ENCODE measurements around the gene GOSR2. TPM values are rescaled to one million over a fixed set of nuclear protein-coding genes. Genes with fewer than 3 reads are reported as not detected.

GOSR2 gene
- total and polyA plus RNA-seq, 3 donors from 2014 or later = 72.2 to 92.8 (median 92.4) TPM

GRCh38 chr17:46894476-46895151 lies 28.3 kb upstream of the GOSR2 start:
- DNase-seq = peak; percentile 20
- WGBS, 2 donors = 48 to 55% methylated on average over 18 to 29 of the region's 29 CpGs
- Histone ChIP-seq H3K36me3 (ENCODE audit: low read depth, missing control alignments) (no peaks in the 10 kb centered on the region), H3K27me3 (no peaks in the 10 kb centered on the region), H3K9me3 (no peaks in the 10 kb centered on the region), H3K4me3 (no peak overlapping the region), H3K4me1 (no peaks in the 10 kb centered on the region), H3K27ac (no peak overlapping the region)
- intact Hi-C loops (cut with DNase I; ENCODE audit: low total_unique reads) = no loop called here
- TF ChIP-seq, protein P1, sequence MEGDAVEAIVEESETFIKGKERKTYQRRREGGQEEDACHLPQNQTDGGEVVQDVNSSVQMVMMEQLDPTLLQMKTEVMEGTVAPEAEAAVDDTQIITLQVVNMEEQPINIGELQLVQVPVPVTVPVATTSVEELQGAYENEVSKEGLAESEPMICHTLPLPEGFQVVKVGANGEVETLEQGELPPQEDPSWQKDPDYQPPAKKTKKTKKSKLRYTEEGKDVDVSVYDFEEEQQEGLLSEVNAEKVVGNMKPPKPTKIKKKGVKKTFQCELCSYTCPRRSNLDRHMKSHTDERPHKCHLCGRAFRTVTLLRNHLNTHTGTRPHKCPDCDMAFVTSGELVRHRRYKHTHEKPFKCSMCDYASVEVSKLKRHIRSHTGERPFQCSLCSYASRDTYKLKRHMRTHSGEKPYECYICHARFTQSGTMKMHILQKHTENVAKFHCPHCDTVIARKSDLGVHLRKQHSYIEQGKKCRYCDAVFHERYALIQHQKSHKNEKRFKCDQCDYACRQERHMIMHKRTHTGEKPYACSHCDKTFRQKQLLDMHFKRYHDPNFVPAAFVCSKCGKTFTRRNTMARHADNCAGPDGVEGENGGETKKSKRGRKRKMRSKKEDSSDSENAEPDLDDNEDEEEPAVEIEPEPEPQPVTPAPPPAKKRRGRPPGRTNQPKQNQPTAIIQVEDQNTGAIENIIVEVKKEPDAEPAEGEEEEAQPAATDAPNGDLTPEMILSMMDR (IDR thresholded peaks at IDR 0.05) = no peak
- no peak for TF ChIP-seq POLR2A (IDR thresholded peaks at IDR 0.05)

DNA sequence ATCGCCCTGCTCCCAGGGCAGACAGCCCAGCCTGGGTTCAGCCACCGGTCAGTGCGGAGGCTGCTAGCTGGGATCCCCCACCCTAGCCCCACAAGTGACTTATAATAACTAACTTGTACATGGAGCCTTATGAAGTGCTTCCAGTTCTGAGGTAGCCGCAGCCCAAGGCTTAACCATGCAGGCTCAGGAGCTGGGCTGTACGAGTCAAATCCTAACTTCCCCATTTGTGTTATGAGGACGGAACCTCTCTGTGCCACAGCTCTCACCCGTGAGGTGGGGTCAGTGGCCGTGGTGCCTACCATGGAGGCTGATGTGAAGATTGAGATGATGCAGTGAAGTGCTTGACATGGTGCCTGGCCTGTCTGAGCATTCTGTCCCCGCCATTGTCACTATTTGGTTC lies 27.8 kb upstream of the GOSR2 start:
- H3K27ac ChIP-seq = no peak overlapping the region
- WGBS, 2 donors = 79 to 93% methylated on average over 3 to 9 of the region's 9 CpGs
- DNase-seq = no peak
- no peaks in the 10 kb centered on the region for H3K36me3 ChIP-seq (ENCODE audit: low read depth, missing control alignments)
- no peak overlapping the region for H3K4me3 ChIP-seq
- H3K9me3 ChIP-seq = no peaks in the 10 kb centered on the region
- intact Hi-C loops (cut with DNase I; ENCODE audit: low total_unique reads) = no loop called here
- no peaks in the 10 kb centered on the region for H3K4me1 ChIP-seq
- TF ChIP-seq, protein P1 (IDR thresholded peaks at IDR 0.05) = no peak
- TF ChIP-seq POLR2A (IDR thresholded peaks at IDR 0.05) = no peak
- H3K27me3 ChIP-seq = no peaks in the 10 kb centered on the region

GRCh38 chr17:46896991-46897390 lies 26.0 kb upstream of the GOSR2 start:
- H3K36me3 ChIP-seq (ENCODE audit: low read depth, missing control alignments) = no peaks in the 10 kb centered on the region
- no peaks in the 10 kb centered on the region for H3K9me3 ChIP-seq
- no peaks in the 10 kb centered on the region for H3K27me3 ChIP-seq
- H3K4me3 ChIP-seq = no peak overlapping the region
- intact Hi-C loops (cut with DNase I; ENCODE audit: low total_unique reads) = no loop called here
- DNase-seq = no peak
- no peaks in the 10 kb centered on the region for H3K4me1 ChIP-seq
- WGBS, 2 donors = 91 to 92% methylated on average over 9 of the region's 9 CpGs
- no peak overlapping the region for H3K27ac ChIP-seq
- TF ChIP-seq POLR2A (IDR thresholded peaks at IDR 0.05) = no peak
- TF ChIP-seq, protein P1 (IDR thresholded peaks at IDR 0.05) = no peak

DNA sequence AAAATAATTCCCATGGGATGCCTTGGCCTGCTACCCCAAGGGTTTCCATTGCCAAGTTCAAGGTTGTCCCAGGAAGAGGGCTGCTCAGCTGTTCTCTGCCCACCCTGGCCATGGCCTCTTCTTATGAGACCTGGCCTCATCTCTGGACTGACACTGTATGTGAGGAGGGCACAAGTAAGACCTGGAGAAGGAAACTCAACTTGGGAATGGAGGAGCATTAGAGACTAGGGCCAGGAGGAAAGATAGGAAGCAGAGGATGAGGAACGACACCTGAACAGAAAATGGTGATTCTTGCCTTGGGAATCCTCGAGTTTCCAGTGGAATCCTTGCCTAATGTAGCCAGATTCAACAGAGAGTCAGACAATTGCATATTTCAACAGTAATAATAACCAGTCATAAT lies 24.6 kb upstream of the GOSR2 start:
- WGBS, 2 donors = 79 to 91% methylated on average over 2 of the region's 2 CpGs
- Histone ChIP-seq H3K4me1 (no peaks in the 10 kb centered on the region), H3K36me3 (ENCODE audit: low read depth, missing control alignments) (no peaks in the 10 kb centered on the region), H3K27me3 (no peaks in the 10 kb centered on the region), H3K4me3 (no peak overlapping the region), H3K9me3 (no peaks in the 10 kb centered on the region), H3K27ac (no peak overlapping the region)
- intact Hi-C loops (cut with DNase I; ENCODE audit: low total_unique reads) = no loop called here
- no peak for DNase-seq
- TF ChIP-seq, protein P1 (IDR thresholded peaks at IDR 0.05) = no peak
- TF ChIP-seq POLR2A (IDR thresholded peaks at IDR 0.05) = no peak

DNA sequence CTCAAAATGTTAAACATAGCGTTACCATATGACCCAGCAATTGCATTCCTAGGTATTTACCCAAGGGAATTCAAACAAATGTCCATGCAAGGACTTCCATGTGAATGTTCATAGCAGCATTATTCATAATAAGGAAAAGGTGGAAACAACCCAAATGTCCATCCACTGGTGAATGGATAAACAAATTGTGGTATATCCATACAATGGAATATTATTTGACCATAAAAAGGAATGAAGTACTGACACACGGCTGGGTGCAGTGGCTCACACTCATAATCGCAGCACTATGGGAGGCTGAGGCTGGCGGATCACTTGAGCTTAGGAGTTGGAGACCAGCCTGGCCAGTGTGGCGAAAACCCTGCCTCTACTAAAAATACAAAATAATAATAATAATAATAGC lies 24.1 kb upstream of the GOSR2 start:
- H3K4me3 ChIP-seq = no peak overlapping the region
- intact Hi-C loops (cut with DNase I; ENCODE audit: low total_unique reads) = no loop called here
- no peak overlapping the region for H3K27ac ChIP-seq
- no peaks in the 10 kb centered on the region for H3K9me3 ChIP-seq
- no peaks in the 10 kb centered on the region for H3K36me3 ChIP-seq (ENCODE audit: low read depth, missing control alignments)
- no peak for DNase-seq
- 92 to 95% methylated on average over 5 of the region's 5 CpGs for WGBS, 2 donors
- no peaks in the 10 kb centered on the region for H3K27me3 ChIP-seq
- no peaks in the 10 kb centered on the region for H3K4me1 ChIP-seq
- TF ChIP-seq POLR2A (IDR thresholded peaks at IDR 0.05) = no peak
- TF ChIP-seq, protein P1 (IDR thresholded peaks at IDR 0.05) = no peak
